GM19240 (cell line): Measurements from ENCODE around the gene RPL12.

Experiments used
- DNase-seq: peaks from one replicate; pipeline ENCODE4 v3.0.0; 2011; ENCODE audit warnings: low spot score; ENCODE audit not compliant: insufficient read length

RPL12 gene

GRCh38 chr9:127405344-127406125 is 45.7 kb downstream of the RPL12 start:
- no peak for DNase-seq

- DNase-seq, result no peak
These were observed 46.6 kb downstream of the RPL12 start for GRCh38 chr9:127404631-127405030.

- DNase-seq, result no peak
These were observed 47.6 kb downstream of the RPL12 start for GRCh38 chr9:127403507-127404192.

GRCh38 chr9:127402401-127403090 is 48.7 kb downstream of the RPL12 start:
- no peak for DNase-seq

- no peak for DNase-seq
These were observed 51.4 kb downstream of the RPL12 start for GRCh38 chr9:127399736-127400269.

- DNase-seq, result no peak
These were observed 52.3 kb downstream of the RPL12 start for GRCh38 chr9:127398715-127399400.

GRCh38 chr9:127398275-127398647 is 52.9 kb downstream of the RPL12 start:
- no peak for DNase-seq
